CD4-positive, alpha-beta T cell treated with Interleukin-15 for 4 hours (primary cell): ENCODE results near the gene DSCAM.
"Not testable (repeated sequence)": the region's sequence is repeated elsewhere in the genome, so short reads cannot be mapped to it uniquely, and the experiment has no call there.

ENCODE experiments used
- DNase-seq: peaks from one replicate; pipeline ENCODE4 v3.0.0-alpha.2; 2020; ENCODE audit warnings: low spot score

DSCAM gene, protein sequence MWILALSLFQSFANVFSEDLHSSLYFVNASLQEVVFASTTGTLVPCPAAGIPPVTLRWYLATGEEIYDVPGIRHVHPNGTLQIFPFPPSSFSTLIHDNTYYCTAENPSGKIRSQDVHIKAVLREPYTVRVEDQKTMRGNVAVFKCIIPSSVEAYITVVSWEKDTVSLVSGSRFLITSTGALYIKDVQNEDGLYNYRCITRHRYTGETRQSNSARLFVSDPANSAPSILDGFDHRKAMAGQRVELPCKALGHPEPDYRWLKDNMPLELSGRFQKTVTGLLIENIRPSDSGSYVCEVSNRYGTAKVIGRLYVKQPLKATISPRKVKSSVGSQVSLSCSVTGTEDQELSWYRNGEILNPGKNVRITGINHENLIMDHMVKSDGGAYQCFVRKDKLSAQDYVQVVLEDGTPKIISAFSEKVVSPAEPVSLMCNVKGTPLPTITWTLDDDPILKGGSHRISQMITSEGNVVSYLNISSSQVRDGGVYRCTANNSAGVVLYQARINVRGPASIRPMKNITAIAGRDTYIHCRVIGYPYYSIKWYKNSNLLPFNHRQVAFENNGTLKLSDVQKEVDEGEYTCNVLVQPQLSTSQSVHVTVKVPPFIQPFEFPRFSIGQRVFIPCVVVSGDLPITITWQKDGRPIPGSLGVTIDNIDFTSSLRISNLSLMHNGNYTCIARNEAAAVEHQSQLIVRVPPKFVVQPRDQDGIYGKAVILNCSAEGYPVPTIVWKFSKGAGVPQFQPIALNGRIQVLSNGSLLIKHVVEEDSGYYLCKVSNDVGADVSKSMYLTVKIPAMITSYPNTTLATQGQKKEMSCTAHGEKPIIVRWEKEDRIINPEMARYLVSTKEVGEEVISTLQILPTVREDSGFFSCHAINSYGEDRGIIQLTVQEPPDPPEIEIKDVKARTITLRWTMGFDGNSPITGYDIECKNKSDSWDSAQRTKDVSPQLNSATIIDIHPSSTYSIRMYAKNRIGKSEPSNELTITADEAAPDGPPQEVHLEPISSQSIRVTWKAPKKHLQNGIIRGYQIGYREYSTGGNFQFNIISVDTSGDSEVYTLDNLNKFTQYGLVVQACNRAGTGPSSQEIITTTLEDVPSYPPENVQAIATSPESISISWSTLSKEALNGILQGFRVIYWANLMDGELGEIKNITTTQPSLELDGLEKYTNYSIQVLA (N-terminal part only)

DNA sequence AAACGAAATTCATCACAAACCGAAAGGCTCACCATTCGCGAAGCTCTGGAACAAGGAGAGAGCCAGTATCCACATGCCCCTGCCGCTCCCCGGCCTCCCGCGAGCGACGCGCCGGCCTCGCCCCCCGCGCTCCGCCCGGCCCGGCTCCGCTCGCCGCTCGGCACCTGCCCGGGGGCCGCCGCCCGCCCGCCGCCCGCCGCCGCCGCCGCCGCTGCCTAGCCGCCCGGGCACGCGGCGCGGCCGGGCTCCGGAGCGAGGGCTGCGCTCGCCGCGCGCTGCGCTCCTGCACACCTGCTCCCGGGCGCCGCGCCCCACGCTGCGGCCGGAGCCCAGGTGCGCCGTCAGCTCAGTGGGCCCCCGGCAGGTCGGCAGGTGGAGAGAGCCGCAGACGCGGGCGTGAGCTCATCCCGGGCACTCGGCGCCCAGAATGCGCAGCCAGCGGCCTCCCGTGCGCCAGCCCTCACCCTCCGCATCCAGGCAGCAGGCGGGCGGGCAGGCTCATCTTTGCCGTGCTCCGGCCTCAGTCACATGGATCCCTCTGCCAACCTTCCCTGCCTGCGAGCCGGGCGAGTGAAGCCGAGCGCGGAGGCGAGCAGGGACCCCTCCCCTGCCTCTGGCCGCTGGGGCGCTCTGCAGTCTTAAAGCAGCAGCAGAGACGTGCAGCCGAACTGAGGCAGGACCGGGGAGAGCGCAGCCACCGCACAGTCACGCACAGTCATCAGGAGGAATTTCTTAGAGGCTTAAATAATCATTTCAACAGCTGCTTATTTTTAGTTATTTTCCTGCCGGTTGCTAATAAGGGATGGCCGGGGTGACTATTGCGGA is at the start of gene DSCAM:
DSCAM (minus strand) TSS at position 572 of the 825 bp plus-strand sequence; CDS start at position 75, 497 bp downstream.
- no peak for DNase-seq

DNA sequence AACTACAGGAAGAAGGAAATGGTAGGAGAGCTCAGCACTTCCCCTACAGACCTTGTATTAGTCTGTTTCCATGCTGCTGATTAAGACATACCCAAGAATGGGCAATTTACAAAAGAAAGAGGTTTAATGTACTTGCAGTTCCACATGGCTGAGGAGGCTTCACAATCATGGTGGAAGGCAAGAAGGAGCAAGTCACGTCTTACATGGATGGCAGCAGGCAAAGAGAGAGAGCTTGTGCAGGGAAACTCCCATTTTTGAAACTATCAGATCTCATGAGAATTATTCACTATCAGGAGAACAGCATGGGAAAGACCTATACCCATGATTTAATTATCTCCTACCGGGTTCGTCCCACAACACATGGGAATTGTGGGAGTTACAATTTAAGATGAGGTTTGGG is 48.7 kb upstream of the DSCAM start:
- DNase-seq = not testable (repeated sequence)

DNA sequence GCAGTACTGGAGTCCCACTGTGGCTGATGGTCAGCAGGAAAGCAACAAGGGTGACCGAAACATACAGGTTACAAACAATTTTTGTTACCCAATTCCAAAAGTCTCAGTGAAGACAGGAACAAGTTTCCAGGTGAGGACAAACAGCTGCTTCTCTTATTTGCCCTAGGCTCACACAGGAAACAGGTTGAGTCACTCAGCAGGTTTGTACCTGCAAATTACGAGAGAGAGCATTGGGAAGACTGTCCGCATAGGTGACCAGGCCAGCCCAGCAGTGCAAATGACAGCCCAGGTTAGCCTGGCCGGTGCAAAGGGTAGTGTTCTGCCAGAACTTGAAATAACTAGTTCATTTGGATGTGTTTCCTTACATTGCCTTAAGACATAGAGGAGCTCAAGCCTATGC is 40.0 kb upstream of the DSCAM start:
- DNase-seq = no peak

DNA sequence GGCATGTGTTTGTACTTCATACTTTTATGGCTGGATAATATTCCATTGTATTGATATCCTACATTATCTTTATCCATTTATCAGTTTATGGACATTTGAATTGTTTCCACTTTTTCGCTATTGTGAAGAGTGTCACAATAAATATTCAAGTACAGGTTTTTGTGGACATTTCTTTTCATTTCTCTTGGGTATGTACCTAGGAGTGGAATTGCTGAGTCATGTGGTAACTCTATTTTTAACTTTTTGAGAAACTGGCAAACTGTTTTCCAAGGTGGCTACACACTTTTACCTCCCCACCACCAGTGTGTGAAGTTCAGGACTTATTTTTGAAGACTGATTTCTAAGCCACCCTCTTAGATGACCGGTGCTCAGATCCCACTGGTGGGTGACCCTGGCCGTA is 39.0 kb upstream of the DSCAM start:
- DNase-seq = no peak

DNA sequence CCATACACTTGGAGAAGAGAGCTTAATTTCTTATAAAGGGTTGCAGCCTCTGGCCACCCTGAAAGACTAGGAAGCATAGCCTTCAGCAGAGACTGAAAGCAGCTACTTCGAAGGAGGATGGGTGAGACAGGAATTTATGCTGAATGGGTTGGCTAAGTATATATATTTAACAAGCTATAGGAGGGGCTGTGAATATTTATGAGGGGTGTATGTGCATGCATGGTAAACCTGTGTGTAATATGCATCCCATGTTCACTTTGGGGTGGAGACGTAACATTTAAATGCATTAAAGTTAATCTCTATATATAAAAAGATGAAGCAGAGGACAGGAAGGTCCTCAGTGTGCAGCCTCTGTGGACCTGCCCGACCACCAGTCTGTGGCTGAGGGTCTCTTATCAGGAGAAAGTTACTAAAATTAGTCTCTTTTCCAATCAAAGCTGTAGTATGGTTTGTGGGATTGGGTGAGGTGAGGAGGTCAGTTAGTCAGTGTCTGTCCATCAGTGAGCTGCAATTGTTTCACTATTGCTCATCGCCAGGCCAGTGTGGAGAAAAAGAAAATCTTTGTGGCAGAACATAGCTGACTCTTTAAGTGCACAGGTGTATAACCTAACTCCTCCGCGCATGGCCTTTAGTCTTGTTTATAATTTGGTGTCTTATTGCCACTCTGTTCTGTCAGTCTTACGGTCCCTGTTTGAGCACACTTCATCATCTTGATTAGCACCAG is 35.4 kb upstream of the DSCAM start:
- no peak for DNase-seq

DNA sequence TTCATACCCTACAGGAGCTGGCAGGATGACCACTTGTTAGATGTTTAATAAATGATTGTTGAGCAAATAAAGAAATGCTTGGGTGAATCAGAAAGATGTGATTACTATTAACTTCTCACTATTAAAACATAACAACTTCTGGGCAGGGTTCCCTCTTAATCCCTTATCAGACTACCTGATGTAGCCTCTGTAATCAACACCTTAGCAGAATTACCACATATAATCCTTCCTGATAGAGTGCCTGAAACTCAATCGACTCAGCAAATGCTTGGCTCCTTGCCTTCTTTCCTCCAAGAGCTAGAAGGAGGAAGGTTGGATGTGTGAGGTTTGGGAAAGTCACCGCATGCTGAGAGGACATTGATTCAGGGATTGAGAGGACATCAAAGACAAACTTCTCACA is 34.8 kb upstream of the DSCAM start:
- no peak for DNase-seq

DNA sequence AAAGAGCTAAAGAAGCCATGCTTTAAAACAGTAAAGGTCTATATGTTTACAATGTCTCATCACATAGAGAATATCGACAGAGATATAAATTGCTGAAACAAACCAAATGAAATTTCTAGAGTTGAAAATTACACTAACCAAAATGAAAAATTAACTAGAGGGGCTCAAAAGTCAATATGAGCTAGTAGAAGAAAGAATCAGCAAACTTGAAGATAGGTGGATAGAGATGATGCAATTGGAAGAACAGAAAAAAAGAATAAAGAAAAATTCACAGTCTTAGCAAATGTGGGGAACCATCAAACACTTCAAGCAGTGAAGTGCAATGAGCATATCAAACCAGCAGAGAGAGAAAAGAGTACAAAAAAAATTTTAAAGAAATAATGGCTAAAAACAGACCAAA is 24.1 kb upstream of the DSCAM start:
- no peak for DNase-seq

DNA sequence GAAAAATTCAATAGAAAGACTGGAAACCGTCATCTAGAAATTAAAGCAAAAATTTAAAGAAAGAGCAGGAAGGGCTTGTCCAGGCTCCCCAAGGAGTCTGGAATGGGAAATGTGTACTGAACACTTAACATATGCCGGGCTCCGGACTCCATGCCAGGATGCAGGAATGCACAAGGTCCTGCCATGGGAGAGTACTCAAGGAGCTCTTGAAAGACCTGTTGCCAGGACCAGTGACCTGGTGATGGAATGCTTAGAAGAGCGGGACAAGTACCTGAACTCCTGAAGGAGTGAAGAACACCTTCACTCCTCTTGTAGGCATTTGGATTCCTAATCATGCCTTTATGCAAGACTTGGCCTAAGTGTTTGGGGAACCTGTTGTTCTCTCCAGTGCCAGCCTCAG is 16.9 kb upstream of the DSCAM start:
- no peak for DNase-seq

DNA sequence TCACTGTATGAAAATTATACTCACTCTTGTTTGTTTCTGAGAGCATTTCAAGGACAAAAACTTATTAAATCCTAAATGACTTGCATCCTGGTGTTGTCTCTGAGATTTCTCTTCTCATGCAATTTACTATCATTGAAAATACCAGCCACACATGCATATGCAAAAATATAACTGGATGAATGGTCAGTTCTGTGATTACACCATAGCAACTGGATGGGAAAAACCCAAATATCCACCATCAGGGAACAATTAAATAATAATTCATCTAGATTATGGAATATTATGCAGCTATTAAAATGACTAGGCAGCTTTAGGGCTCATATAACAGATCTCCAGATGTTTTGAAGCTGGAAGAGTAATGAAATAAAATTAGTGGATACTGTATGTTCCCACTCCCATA is 11.6 kb upstream of the DSCAM start:
- DNase-seq = no peak

DNA sequence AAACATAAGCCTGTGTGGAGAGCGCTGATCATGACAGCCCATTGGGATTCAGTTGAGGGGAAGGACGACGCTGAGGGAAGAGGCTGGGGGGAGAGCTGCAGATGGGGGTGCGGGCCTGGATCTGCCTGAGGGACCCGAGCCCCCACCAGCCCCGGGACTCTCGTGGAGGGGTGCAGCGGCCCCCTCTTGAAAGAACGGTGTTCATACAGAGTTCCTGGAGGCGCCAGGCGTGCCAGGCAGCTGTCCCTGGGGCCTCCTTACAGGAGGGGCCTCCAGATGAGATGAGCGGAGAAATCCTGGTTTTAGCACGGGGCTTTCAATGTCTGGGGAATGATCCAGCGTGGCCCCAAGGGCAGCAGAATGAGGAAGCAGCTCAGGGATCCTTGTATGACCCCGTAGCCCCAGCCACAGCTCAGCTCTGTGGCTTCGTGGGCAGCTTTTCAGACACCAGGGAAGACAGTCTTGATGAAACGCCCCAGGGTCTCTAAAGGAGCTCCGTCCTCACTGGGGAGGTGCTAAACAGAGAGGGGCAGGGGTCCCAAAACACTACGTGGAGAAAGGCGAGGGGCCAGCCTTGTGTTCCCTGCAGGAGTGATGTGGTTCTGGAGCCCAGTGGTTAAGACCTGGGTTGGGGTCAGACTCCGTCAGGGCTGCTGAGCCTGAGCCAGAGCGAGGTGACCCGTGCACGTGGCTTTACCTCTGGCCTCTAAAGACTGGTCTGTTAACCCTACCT is 7.2 kb upstream of the DSCAM start:
- DNase-seq = no peak

DNA sequence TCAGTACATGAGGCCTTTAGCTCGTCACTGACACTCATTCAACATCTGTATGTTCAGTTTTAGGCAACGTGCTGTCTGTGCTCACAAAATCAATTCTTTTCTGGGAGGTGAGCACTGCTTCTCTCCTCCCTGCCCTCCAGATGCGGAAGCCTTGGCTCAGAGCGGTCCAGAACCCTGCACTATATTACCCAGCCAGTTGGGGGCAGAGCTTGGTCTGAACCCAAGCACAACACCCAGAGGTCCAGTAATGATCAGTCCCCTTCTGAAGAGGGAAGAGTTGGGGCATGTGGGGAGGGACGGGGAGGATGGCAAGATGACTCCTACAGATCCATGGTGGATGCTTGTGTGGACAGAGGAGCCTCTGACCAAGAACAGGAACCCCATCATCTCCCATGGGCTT is 5.6 kb upstream of the DSCAM start:
- DNase-seq = no peak

DNA sequence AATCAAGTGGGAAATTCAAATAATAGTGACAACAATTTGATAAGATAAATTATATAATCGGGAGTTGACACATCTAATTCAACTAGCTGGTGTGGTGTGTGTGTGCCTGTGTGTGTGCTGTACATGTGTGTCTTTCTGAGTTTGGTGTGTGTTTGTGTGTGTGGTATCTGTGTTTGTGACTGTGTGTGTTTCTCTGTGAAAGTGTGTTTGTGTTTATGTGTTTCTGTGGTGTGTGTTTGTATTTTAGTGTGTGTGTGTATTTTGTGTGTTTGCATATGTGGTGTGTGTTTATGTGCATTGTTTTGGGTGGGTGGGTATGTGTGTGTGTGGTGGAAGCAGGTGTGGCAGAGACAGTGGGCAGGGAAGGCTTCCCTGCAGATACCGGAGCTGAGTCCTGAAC is 4.8 kb upstream of the DSCAM start:
- DNase-seq = no peak

DNA sequence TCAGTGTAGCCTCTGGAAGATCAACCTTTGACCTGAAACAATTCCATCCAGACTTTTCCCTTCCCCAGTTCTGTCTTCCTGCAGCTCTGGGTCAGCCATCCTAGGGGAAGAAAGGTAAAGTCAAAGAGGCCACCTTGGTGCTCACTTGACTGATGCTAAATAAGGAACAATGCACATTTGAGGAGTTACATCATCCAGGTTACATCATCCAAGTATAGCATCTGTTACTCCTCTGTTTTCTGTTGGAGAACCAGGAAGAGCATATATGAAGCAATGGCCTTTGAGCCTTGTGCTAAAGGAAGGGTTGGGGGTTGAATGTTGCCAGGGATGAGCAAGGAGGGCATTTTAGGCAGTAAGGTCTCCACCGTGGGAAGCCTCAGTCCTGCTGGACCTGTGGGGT is 3.1 kb upstream of the DSCAM start:
- no peak for DNase-seq

DNA sequence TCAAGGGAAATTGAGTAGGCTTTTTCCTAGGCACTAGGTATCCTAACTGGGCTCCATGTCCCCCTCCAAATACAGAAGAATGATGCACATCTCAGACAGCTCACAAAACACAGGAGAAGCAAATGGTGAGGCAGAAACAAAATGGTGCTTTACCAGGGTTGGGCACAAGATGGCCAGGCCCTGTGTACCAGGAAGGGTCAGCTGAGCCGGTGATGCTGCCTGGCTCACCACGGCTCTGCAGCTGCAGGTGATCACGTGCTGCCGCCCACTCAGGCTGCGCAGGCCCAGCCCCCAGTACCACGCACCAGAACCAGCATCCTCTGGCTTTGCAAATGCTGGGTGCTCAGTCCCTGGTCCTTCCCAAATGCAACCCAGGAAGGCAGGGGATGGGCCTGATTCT is 993 bp upstream of the DSCAM start:
- no peak for DNase-seq

DNA sequence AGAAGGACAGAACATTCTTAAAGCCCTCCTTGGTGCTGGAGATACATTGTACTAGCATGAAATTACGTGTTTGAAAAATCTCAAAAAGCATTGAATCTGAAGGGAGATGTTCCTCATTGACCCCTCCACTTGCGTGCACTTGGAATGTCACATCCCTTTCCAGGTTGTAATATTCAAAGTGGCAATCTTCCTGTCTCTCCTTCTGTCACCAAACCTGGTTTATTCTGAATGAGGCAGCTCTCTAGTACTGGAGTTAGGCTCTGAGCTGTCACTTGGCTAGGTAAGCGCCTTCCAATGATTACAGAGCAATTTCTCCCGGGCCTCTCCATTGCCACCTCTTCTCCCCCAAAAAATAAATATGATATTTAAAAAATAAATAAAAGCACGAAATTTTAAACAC is 855 bp downstream of the DSCAM start:
- DNase-seq = no peak

DNA sequence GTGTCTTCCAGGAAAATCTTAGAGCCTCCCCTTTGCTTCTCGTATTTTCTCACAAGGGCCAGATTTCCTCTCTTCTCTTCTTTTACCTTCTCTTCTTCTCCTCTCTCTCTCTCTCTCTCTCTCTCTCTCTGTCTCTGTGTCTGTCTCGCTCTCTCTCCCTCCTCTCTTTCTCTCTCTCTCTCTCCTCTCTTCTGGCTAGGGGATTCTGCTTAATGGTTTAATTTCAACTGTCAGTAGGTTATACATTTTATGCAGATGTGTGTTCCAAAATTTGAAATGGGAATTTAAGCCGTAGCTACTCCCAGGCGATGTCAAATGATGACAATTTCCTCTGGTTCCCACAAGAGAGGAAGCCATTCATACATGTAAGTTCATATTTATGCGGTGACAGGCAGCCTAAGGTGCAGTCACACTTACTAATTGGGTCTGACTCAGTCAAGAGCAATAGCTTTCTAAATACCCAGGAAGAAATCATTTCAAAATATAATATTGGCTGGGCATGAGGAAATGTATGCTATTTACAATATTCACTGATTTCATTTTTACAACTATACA is 1.4 kb downstream of the DSCAM start:
- DNase-seq = no peak

DNA sequence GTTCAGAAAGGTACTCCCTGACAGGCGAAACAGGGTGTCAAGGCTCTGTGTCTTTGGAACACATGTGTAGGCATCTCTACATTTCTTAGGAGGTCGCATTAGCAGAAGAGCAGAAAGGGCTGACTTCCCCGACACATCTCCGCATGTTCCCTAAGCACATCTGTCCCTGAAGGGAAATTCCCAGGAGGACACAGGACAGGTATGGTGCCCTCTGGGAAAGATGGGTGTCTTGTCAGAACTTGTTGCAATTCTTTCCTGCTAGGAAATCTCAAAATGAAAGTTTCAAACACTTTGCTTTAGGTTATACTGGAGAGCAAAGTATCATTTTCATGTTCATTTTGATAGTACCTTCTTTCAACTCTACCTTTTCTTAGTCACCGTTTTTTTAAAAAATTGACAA is 2.0 kb downstream of the DSCAM start:
- no peak for DNase-seq

DNA sequence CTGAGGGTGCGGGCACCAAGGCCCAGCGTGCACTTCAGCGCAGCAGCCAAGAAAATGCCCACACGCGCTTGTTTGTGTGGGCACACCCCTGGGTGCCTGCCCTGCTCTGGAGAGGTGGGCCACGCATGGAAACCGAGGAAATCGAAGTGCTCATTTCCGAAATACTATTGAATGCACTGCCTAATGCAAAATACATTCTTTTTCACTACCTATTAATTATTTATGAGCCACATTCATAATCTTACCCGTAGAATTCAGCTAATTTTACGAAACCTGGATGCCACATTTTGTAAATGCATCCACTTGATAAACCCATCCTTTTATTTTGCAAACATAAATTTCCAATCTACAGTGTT is 4.8 kb downstream of the DSCAM start:
- DNase-seq = no peak

DNA sequence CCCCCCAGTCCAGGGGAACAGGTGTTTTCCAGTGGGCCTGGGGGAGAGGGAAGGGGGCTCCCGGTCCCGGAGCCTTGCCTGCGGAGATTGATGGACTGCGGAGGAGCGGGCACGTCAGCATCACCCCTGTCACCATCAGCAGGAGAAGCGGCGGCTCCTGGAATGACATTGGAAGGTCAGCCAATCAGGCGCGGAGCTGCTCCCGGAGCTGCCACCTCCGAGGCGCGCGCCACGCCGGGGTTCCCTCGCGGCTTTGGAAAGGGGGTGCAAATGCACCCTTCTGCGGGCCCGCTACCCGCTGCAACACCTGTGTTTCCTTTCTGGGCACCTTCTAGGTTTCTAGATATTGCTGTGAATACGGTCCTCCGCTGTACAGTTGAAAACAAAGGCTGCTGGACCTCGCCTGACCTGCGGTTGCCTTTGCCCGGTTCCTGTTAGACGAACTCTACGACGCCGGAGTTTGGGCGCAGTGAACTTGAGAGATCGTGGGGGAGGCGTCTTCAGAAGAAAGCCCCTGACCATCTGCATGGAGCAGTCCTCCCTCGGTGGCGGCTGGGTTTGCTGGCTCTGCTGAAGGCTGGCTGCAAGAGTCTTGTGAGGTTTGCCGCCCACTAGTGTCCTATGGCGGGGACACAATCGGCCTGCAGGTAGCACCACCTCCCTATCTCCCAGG is 5.3 kb downstream of the DSCAM start:
- DNase-seq = no peak
